SK-N-SH (cell line): Measurements from ENCODE around the gene FNDC3B. TPM values are rescaled to one million over a fixed set of nuclear protein-coding genes. Genes with fewer than 3 reads are reported as not detected.

Source experiments
- CTCF ChIA-PET: fragments of 300-600, 350-600 bp; formaldehyde crosslinking; extraction: SDS; loops from one replicate; lab custom pipeline; 2021; lab: Yijun Ruan, JAX
- POLR2A ChIA-PET: fragments of 350-600 bp; sonication (Branson Sonifier 250); formaldehyde crosslinking; extraction: SDS; loops from one replicate; lab custom pipeline; 2020; ENCODE audit warnings: antibody characterized with exemption, inconsistent platforms; lab: Yijun Ruan, JAX
- DNase-seq: peaks from one replicate; pipeline ENCODE4 v3.0.0; 2012
- H2AFZ ChIP-seq: fragments of 200-600 bp; sonication (generic); 2 replicates; pipeline ENCODE4 v1.8.1; 2016; ENCODE audit warnings: antibody characterized with exemption, mild to moderate bottlenecking, low read depth
- H3F3A ChIP-seq: fragments of 200-600 bp; sonication (generic); replicated peaks from 2 replicates; pipeline ENCODE3; 2016; ENCODE audit warnings: antibody characterized with exemption, mild to moderate bottlenecking; ENCODE audit not compliant: insufficient read depth
- H3K27ac ChIP-seq, 2 experiments: fragments of 200-500 bp in 1 of 2; fragments of 200-600 bp in 1 of 2; sonication (Bioruptor generic) in 1 of 2; sonication (generic), shearing (Covaris generic) in 1 of 2; 2 replicates each; pipeline versions ENCODE4 v1.5.1 to v1.6.1; 2014 to 2016; ENCODE audit warnings: low read depth in 2 of 2, inconsistent platforms in 1 of 2, low read length in 1 of 2, mild to moderate bottlenecking in 1 of 2, mixed read lengths in 1 of 2
- H3K27me3 ChIP-seq: fragments of 200-600 bp; sonication (generic), shearing (Covaris generic); 2 replicates; pipeline ENCODE4 v1.6.1; 2016; ENCODE audit warnings: mixed run types; ENCODE audit not compliant: insufficient read depth
- H3K36me3 ChIP-seq, 2 experiments: fragments of 200-500 bp in 1 of 2; fragments of 200-600 bp in 1 of 2; sonication (Bioruptor generic) in 1 of 2; sonication (generic) in 1 of 2; replicated peaks in 1 of 2; 2 replicates each; pipeline versions ENCODE3 to v1.5.1; 2014 to 2016; ENCODE audit warnings: low read length in 1 of 2, mild to moderate bottlenecking in 1 of 2; ENCODE audit not compliant: insufficient read depth in 2 of 2, control insufficient read depth in 1 of 2
- H3K4me1 ChIP-seq, 2 experiments: fragments of 200-500 bp in 1 of 2; fragments of 200-600 bp in 1 of 2; sonication (Bioruptor generic) in 1 of 2; sonication (generic), shearing (Covaris generic) in 1 of 2; 2 replicates each; pipeline versions ENCODE4 v1.5.1 to v1.6.1; 2014 to 2016; ENCODE audit warnings: low read depth in 1 of 2, low read length in 1 of 2, mixed run types in 1 of 2; ENCODE audit not compliant: insufficient read depth in 2 of 2, control insufficient read depth in 1 of 2
- H3K4me2 ChIP-seq: fragments of 200-600 bp; sonication (generic), shearing (Covaris generic); 2 replicates; pipeline ENCODE4 v1.6.1; 2017; ENCODE audit warnings: mixed run types
- H3K4me3 ChIP-seq, 2 experiments: fragments of 200-500 bp in 1 of 2; fragments of 200-600 bp in 1 of 2; sonication (Bioruptor generic) in 1 of 2; sonication (generic), shearing (Covaris generic) in 1 of 2; 2 replicates each; pipeline versions ENCODE4 v1.5.1 to v1.8.1; 2014 to 2016; ENCODE audit warnings: low read depth in 2 of 2, inconsistent platforms in 1 of 2, low read length in 1 of 2, mild to moderate bottlenecking in 1 of 2, mixed read lengths in 1 of 2, moderate library complexity in 1 of 2
- H3K79me2 ChIP-seq: fragments of 200-600 bp; sonication (generic); 2 replicates; pipeline ENCODE4 v1.8.1; 2017; ENCODE audit warnings: mild to moderate bottlenecking; ENCODE audit not compliant: insufficient read depth
- H3K9ac ChIP-seq: fragments of 200-600 bp; sonication (generic); 2 replicates; pipeline ENCODE4 v1.6.1; 2017; ENCODE audit warnings: mixed run types
- H3K9me2 ChIP-seq: fragments of 200-600 bp; sonication (generic); 2 replicates; pipeline ENCODE4 v1.6.1; 2017; ENCODE audit warnings: mixed run types
- H3K9me3 ChIP-seq: fragments of 200-600 bp; sonication (generic); 2 replicates; pipeline ENCODE4 v1.6.1; 2017; ENCODE audit warnings: mixed run types, mild to moderate bottlenecking, moderate library complexity
- H4K20me1 ChIP-seq: fragments of 200-600 bp; sonication (generic); 2 replicates; pipeline ENCODE4 v1.6.1; 2017; ENCODE audit warnings: mild to moderate bottlenecking, mixed run types; ENCODE audit not compliant: insufficient read depth
- CTCF ChIP-seq: fragments of 200-600 bp; sonication (generic); IDR thresholded peaks from 2 replicates; pipeline ENCODE4 v1.6.1; 2017; ENCODE audit warnings: antibody characterized with exemption, mild to moderate bottlenecking, moderate library complexity
- FOSL2 ChIP-seq: IDR thresholded peaks from 2 replicates; pipeline ENCODE4 v1.4.0; 2012; ENCODE audit warnings: low read depth, mild to moderate bottlenecking, moderate library complexity, borderline replicate concordance
- FOXM1 ChIP-seq: IDR thresholded peaks from 2 replicates; pipeline ENCODE4 v1.4.0; 2012; ENCODE audit warnings: low read depth, mild to moderate bottlenecking
- JUND ChIP-seq: IDR thresholded peaks from 2 replicates; pipeline ENCODE4 v1.4.0; 2012
- MAX ChIP-seq: IDR thresholded peaks from 2 replicates; pipeline ENCODE4 v1.4.0; 2012; ENCODE audit warnings: low read depth
- NRF1 ChIP-seq: IDR thresholded peaks from 2 replicates; pipeline ENCODE4 v1.6.1; 2012; ENCODE audit warnings: low read depth, mild to moderate bottlenecking, low read length
- RAD21 ChIP-seq: IDR thresholded peaks from 2 replicates; pipeline ENCODE4 v1.6.1; 2012; ENCODE audit warnings: mild to moderate bottlenecking, low read length
- RCOR1 ChIP-seq: fragments of 150-350 bp; IDR thresholded peaks from 2 replicates; pipeline ENCODE4 v1.6.1; 2017; ENCODE audit warnings: antibody characterized with exemption, low read length
- TCF12 ChIP-seq: IDR thresholded peaks from 2 replicates; pipeline ENCODE4 v1.4.0; 2012
- WGBS: methylation state at CpG from one replicate; pipeline ENCODE4 v1.1.6; 2017; ENCODE audit warnings: low lambda C conversion rate; 5-methylcytosine and 5-hydroxymethylcytosine counted together
- polyA plus RNA-seq, 3 experiments: library from polyadenylated mRNA; depleted of rRNA; stranded (reverse); fragments of >200 nt; gene quantifications; 2 replicates each; pipeline ENCODE4 v1.2.3, GENCODE V29; 2012

The FNDC3B gene
- polyA plus RNA-seq, 1 of the 3 experiments (the other 2 are of a cell fraction) = 10.4 TPM

DNA sequence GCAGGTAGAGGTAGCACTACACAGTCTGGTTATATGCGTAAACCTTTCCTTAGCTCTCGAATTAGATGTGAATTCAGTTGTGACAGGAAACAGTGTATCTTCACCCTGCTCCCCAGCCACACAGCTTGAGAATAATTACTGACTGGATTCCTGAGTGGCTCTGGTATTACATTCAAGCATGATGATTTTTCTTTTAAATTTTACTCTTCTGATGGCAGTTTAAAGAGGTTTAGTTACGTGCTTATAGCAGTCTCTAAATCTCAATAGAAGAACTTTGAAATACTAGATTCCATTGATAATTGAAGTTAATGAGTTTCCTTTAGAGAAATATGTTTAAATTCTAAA is 98.8 kb downstream of the FNDC3B start:
- ChIA-PET POLR2A (no interaction called here), CTCF (interaction anchor here (1.5 kb wide), 1 partner anchor 97 kb away, joined by 5 read pairs; no protein-coding TSS in a partner anchor)
- Histone ChIP-seq H2AFZ (no peak overlapping the region), H3F3A (peaks cover 66% of the 10 kb centered on the region), H3K79me2 (peaks cover 87% of the 10 kb centered on the region), H3K36me3 (peaks cover 0 to 19% of the 10 kb centered on the region in 2 experiments), H4K20me1 (no peaks in the 10 kb centered on the region), H3K27me3 (no peaks in the 10 kb centered on the region), H3K27ac (peak overlapping the region; percentile 88 to 96), H3K9me3 (no peaks in the 10 kb centered on the region), H3K9ac (peak overlapping the region; percentile 49; the same call in 1 of the 2 replicates), H3K4me1 (peaks cover 34 to 72% of the 10 kb centered on the region in 2 experiments), H3K4me3 (no peak overlapping the region), H3K4me2 (peak overlapping the region; percentile 51; the same call in 1 of the 2 replicates), H3K9me2 (no peaks in the 10 kb centered on the region)
- 62% methylated on average over 3 of the region's 3 CpGs for WGBS
- no peak for DNase-seq
- no peak for TF ChIP-seq NRF1

GRCh38 chr3:172138792-172139507 is 99.6 kb downstream of the FNDC3B start:
- Histone ChIP-seq H4K20me1 (no peaks in the 10 kb centered on the region), H3K9ac (peak overlapping the region; percentile 49; the same call in 1 of the 2 replicates), H3K79me2 (peaks cover 87% of the 10 kb centered on the region), H3K9me2 (no peaks in the 10 kb centered on the region), H3K36me3 (peaks cover 0 to 17% of the 10 kb centered on the region in 2 experiments), H2AFZ (no peak overlapping the region), H3F3A (peaks cover 70% of the 10 kb centered on the region), H3K4me2 (peak overlapping the region; percentile 51), H3K4me1 (peaks cover 34 to 72% of the 10 kb centered on the region in 2 experiments), H3K27me3 (no peaks in the 10 kb centered on the region), H3K4me3 (no peak overlapping the region), H3K9me3 (no peaks in the 10 kb centered on the region), H3K27ac (peak overlapping the region; percentile 88 to 96)
- ChIA-PET POLR2A (no interaction called here), CTCF (interaction anchor here (0.6 to 1.5 kb wide), 2 partner anchors 98 to 192 kb away, joined by 3 to 5 read pairs; no protein-coding TSS in a partner anchor)
- WGBS = 44% methylated on average over 6 of the region's 6 CpGs
- TF ChIP-seq RCOR1 (no peak), JUND (peak; percentile 55), MAX (no peak), FOXM1 (no peak), CTCF (no peak), TCF12 (peak; percentile 16; the same call in 1 of the 2 replicates), RAD21 (no peak), FOSL2 (peak; percentile 49; the same call in 1 of the 2 replicates)
- no peak for DNase-seq
